ENCODE results near the gene ANKRD13C.
"Not testable (repeated sequence)": the region's sequence is repeated elsewhere in the genome, so short reads cannot be mapped to it uniquely, and the experiment has no call there.

The ANKRD13C gene

DNA sequence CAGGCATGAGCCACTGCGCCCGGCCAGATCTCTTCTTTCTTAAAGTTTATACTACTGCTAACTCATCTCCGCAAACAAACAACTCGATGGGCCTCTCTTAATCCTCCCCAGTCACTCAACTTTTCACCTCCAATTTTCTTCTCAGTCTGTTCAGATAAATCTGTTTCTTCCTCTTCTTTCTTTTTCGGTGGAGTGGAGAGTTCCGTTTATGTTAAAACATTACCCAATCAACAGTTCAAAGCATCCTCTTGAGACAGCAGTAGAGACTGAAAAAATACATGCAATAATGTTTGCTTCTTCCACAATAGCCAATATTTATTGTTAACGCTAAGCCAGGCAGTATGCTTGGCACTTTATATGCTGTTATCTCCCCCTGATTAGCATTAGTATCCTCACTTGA lies 1.4 kb upstream of the ANKRD13C start:
- no peak for DNase-seq

DNA sequence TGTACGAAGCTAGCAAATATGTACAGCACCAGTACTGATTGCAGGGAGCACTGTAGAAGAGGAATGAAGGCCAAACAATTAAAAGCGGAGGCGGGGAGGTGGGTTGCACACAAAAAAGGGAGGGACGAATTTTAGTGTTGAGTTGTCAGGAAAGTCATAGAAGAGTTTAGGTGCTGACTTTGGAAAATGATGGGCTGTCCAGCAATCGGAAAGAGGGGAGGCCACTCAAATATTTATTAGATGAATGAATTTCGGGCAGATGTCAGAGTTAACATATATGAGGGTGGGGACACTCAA lies 537 bp upstream of the ANKRD13C start:
- no peak for DNase-seq

DNA sequence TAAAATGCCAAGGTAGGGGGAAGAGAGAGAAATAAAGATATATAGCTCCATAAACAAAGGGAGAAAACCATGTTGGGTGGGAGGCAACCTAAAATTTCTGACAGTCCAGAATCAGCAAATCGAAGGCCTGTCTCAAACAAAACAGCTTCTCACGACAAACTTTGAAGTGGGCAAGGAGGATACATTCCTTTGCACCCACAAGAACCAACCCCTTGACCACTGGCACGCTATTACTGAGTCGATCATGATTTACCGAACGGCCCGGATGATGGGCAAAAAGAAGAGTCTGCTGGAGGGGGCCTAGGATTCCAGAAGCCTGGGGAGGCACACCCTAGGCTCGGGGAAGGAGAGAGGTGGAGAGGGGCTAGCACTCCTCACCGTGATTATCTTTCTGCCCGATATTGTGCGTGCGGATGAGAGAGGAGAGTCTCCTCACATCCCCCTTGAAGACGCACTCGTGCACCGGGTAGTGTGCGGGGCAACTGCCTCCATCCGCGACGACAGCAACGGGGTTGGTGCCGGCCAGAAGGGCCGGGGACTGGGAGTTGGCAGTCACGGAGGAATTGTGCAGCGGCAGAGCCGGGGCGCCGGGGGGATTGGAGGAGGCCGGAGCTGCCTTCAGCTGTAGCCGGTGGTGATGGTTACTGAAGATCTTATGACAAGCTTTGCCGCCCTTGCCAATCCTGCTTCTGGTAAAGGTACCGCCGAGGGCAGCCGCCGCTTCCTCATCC lies 756 bp downstream of the ANKRD13C start:
- no peak for DNase-seq

DNA sequence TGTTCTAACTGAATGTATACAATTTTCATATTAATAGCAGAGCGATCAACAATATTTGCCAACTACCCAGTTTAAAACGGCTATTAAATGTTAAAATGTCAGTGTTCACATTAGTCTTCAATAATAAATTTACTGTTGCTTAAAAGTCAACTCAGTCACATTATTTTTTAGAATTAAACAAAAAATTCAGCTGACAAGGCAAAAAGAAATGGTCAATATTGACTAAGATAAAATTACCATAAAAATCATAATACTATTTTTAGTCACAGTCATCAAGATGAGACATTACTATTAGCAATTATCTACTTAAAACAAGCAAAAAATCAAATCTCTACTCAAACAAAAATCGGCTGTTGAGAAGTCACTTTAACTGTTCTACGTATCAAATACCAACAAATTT lies 1.5 kb downstream of the ANKRD13C start:
- DNase-seq, result no peak

DNA sequence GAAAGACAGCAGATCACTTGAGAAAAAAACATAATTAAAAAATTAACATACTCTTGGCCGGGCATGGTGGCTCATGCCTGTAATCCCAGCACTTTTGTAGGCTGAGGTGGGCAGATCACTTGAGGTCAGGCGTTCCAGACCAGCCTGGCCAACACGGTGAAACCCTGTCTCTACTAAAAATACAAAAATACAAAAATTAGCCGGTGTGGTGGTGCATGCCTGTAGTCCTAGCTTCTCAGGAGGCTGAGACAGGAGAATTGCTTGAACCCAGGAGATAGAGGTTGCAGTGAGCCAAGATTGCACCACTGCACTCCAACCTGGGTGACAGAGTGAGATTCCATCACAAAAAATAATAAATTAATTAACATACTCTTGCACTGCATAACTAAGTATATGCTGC lies 4.7 kb downstream of the ANKRD13C start:
- not testable (repeated sequence) for DNase-seq

DNA sequence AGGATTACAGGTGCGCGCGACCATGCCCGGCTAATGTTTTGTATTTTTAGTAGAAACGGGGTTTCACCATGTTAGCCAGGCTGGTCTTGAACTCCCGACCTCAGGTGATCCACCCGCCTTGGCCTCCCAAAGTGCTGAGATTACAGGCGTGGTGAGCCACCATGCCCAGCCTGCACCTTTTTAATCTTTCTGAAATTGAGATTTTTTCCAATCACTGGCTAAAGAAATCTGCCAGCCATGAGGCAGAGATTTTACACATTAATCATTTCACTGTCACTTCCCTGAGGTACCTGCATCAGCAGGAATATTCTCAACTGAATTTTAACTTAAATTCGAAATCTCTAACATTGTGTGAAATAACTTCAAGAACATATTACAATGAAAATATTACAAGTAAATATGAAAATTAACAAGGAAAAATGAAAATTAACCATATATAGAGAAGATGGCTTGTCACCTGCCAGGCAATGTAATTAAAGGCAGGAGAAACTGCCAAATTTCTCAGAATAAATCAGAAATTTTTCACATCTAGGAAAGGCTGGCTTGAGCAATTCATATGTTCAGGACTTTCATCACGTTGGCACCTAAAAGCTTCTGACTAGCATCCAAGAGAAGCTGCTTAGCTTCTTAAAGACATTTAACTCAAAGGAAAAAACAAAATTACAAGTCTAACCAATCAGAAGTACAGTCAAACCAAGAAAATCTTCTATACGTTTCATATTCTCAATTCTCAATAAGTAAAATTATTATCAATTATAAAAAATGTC lies 5.9 kb downstream of the ANKRD13C start:
- DNase-seq, result no peak

DNA sequence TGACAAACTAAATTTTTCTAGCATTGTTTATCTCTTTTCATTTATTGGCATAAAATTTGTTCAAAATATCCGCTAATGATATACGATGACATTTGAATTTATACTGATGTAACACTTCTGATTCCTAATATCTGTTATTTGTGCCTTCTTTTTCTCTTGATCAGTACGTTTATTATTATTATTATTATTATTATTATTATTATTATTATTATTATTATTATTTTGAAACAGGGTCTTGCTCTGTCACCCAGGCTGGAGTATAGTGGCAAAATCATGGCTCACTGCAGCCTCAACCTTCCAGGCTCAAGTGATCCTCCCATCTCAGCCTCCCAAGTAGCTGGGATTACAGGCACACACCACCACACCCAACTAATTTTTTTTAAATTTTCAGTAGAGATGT lies 14.9 kb downstream of the ANKRD13C start:
- DNase-seq, result not testable (repeated sequence)

DNA sequence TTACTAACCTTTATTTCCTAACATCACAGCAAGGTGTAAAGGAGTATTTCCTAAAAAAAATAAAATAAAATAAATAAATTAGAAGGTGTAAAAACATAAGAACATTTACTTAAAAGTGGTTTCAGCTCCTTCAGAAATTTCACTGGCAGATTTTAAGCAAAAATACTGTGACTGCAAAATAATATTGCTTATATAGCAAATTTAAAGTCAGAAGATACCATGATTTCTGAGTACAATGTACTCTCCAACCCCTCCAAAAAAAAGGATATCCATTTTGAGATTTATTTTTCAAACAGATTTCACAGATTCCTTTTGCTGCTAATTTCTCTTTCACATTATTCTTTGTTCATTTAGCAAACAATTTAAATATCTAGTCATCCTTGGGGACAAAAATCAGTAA lies 18.5 kb downstream of the ANKRD13C start:
- no peak for DNase-seq

DNA sequence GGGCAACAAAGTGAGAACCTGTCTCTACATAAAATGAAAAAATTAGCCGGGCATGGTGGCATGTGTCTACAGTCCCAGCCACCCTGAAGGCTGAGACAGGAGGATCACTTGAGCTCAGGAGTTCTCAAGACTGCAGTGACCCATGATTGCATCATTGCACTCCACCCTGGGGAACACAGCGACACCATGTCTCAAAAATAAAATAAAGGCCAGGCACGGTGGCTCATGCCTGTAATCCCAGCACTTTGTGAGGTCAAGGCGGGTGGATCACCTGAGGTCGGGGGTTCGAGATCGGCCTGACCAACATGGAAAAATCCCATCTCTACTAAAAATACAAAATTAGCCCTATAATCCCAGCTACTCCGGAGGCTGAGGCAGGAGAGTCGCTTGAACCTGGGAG lies 20.1 kb downstream of the ANKRD13C start:
- DNase-seq, result no peak

DNA sequence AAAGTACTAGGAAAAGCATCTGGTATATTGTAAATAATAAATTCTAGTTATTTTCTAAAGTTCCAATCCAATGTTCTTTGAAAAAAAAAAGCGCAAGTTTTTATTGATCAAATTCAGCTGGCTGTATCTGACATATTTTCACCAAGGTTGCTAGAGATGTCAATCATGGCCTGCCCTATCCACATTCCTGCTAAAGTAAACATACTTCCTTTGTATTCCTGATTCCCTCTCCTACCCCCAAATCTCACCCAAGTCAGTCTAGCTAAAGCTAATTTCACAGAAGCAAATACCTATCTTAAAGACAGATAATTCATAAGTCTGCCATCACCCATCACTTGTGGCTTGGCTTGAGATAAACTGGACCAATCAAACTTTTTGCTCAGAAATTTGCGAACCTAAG lies 21.3 kb downstream of the ANKRD13C start:
- no peak for DNase-seq

DNA sequence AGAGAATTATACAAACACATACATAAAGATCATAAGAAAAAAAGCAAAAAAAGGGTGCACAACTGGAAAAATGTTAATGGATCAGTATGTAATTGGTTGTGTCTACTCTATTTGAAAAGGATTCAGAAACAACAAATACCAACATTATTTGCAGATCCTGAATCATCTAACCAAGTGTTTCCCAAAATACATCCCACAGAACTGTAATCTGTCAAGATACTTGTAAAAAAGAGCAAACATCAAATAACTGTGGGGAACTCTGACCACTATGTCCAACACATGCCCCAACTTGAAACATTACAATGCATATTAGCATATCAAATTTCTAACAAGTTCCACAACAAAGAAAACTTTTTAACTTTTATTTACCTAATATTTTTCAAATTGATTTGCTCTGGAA lies 22.6 kb downstream of the ANKRD13C start:
- no peak for DNase-seq

DNA sequence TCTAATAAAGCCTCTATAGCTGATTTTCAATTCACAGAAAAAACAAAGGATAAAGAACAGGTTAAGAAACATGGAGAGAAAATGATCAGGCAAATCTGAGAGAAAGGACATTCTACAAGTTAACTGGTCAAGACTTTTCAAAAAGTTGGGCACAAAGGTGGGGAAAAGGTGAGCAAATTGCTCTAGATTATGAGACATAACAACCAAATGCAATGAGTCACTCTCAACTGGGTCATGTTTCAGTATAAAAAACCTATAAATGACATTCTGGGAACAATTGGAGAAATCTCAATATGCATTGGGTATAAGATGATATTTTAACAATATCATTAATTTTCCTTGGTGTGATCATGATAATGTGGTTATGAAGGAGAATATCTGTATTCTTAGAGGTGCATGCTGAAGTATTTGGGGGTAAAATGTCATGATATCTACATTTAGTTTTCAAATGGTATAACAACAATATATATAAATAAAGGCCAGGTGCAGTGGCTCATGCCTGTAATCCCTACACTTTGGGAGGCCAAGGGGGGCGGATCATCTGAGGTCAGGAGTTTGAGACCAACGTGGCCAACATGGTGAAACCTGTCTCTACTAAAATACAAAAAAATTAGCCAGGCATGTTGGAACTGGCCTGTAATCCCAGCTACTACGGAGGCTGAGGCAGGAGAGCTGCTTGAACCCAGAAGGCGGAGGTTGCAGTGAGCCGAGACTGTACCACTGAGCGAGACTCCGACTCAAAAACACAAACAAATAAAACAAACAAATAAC lies 27.0 kb downstream of the ANKRD13C start:
- DNase-seq, result no peak

DNA sequence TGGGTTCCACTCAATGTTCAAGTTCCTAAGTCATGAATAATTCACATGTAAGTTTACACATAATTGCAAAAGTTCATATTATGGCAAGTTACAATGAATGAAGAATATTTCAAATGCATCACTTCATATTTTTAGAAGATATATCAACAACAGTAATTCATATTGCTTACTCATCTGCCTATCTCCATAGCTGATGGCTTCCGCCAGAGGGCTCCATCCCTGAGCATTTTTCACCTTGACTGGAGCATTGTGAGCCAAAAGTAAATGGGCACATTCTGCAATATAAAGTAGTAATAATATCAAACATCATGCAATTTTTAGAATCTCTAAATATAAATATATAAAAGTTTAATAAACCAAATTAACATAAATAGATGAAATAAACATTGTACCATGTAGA lies 29.8 kb downstream of the ANKRD13C start:
- no peak for DNase-seq

DNA sequence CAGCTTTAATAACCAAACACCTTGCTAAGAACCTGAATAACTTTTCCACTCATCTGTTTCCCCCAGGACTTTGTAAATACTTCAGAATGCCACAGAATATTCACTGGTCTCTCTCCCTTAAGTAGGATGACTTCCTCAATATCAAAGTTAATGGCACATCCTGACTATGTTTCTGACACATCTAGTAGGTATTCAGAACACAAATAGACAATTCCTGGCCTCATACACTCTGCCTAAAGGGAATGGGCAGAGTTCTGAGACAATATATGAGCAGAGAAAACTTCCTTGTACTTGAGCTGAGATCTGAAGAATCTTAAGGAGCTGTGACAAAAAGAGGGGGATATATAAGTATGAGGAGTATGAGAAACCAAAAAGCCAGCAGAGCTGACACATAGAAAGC lies 34.8 kb downstream of the ANKRD13C start:
- DNase-seq, result no peak

DNA sequence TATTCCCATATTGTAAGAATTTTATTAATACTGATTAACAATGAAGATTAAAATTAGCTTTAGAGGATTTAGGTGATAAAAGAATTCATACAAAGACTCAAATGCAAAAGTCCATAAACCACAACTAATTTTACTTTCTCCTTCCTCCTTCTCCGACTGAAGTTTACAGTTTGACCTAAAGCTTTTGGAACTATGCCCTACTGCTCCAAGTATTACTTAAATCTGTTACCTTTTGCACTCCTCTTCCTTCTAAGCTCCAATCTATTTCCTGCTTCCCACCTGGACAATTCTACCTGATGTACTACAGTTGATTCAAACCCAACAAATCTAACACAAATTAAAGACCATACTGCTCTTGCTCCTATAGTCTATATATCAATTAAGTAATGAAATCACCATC lies 36.3 kb downstream of the ANKRD13C start:
- DNase-seq, result no peak

DNA sequence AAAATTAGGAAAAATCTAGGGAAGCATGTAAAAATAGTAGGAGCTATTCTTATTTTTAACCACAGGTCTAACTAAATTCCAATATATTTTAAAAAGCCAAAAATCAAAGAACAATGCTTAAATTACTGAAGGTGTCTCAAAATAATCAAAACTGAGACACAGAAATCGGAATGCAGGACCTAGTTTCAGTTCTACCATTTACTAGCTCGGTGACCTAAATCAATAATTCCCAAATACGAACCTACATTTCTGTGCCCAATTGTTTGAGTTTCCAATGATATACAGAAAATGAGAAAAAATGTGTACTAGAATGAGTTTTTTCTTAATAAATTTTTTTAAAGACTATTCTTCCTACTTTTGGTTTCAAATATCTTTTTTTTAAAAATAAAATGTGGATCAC lies 37.4 kb downstream of the ANKRD13C start:
- DNase-seq, result no peak

DNA sequence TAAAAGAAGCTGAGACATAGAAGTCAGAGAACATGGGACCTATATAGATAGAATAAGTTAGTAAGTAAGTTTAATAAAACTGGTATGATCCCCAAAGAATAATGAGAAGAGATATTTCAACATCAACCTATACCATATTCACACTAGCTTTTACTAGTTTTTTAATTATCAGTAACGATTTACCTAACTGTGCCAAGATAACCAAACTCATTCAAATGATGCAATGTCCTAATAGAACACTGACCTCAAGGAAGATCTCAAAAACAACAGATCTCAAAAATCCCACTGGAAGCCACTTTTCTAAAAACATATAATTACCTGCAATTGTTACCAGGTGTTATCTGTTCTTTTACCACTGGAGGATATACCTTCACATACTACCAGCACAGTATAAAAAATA lies 38.7 kb downstream of the ANKRD13C start:
- DNase-seq, result no peak

DNA sequence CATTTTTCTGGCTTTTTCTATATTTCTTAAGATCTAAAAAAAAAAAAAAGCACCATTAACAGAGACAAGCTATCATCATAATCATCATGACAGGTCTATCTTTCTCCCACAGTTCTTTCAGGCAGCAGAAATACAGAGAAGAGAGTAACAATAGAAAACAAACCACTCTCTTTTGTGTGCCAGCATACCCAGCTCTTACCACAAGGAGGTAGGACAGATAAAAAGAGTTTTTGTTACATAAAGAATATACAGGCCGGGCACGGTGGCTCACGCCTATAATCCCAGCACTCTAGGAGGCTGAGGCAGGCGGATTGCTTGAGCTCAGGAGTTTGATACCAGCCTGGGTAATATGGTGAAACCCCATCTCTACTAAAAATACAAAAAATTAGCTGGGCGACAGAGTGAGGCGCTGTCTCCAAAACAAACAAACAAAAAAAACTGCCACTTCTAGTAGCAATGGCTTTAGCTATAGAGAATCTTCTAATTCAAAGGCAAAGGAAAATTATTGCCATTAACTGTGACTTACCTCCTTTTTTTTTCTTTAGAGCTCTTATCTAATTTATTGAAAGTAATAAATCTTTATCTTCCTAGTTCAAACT lies 39.7 kb downstream of the ANKRD13C start:
- DNase-seq, result no peak

DNA sequence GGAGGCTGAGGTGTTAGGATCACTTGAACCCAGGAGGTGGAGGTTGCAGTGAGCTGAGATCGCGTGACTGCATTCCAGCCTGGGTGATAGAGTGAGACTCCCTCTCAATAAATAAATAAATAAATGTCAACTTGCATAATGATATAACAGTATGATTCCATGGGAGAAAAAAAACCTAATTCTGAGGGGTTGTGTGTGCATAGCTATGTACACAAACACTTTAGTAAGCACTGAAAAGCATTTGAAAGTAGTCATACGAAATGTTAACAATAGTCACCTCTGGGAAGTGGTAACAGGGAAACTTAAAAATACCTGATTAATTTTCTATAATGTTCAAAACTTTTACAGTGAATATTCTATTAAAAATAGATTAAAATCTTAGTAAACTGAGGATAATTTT lies 43.2 kb downstream of the ANKRD13C start:
- no peak for DNase-seq

DNA sequence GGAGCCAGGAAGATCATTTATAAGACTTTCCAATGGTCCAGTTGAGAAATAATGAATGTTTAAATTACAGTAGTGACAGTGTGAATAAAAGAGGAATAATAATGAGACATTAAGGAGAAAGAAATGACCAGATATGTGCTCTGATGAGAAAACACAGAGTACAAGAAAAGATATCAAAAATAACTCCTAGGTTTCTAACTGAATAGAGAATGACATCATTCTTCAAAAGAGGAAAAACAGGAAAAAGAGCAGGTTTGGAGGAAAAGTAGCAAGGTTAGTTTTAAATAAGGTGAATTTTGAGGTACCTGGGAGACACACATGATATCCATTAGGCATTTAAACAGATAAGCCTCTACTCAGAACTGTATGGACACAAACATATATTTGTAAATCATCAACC lies 55.0 kb downstream of the ANKRD13C start:
- no peak for DNase-seq

DNA sequence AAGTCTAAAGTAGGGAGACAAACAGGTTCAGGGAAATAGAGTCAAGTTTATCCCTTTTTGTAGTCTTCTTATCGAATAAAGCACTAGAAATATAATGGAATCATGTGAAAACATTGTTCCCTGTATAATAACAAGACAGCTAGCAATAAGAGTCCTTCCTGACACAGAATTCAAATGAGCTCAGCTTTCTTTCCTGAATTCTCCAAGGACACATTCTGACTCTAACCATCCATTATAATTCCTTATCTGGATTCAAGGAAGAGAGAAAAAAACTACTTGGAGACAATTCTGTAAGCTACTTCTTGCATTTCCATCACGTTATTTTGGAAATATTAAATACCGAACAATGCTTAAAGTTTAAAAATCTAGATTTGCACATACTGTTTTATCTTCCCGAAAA lies 58.8 kb downstream of the ANKRD13C start:
- DNase-seq, result no peak

DNA sequence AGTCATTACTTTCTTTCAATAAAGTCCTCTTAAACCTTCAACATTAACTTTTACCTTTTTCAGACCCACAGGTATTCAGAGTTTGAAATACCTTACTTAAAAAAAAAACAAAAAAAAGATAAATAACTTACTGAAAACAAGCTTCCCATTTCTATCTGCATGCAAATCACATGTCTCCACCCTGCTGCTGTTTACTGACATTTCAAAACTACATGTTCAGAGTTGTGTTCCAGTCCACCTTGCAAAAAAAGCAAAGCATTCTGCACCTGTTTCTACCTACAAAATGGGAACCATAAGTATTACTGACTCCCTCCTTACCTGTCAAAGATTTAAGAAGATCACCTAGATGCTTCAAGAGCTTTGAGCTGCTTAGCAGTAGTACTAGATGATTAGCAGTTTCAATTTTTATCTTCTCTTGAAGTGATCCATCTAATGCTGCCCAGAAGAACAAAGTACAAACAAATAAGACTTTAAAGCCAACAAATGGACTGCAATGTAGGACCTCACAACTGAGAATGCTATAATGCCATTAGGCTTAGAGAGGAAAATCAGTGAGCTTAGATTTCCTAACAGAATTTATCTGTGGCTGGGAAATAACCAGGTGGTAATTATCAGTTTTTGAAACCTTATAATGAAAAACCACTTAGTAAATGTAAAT lies 61.2 kb downstream of the ANKRD13C start:
- no peak for DNase-seq

DNA sequence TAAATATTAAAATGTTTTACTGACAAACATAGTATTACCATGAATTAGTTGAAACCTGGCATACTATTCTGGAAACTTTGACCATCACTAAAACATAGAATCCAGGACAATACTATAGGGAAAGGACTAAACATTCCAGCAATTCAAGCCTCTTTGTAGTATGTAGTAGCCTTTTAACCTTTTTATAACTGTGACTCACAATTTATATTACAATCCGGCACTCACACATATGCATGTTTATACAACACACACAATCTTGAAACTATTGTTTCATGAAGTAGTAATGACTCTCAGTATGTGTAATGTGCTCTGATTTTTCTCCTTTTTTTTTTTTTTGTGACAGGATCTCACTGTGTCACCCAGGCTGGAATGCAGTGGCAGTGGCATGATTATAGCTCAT lies 64.3 kb downstream of the ANKRD13C start:
- no peak for DNase-seq

Measured in NCI-H1694 treated with DMSO at 0.1 percent for 48 hours (cell line).